Keratinocyte (primary cell): ENCODE measurements around the gene CNPY1. TPM values are rescaled to one million over a fixed set of nuclear protein-coding genes. Genes with fewer than 3 reads are reported as not detected.

ENCODE experiments used
- DNase-seq: peaks from one replicate; pipeline ENCODE4 v3.0.0-alpha.2; 2011; ENCODE audit warnings: low read depth, missing footprints, low spot score
- FAIRE-seq: peaks from 2 replicates; lab custom pipeline; 2011; peaks lifted over from hg19 to GRCh38; lab: Jason Lieb, UNC
- H2AFZ ChIP-seq: 2 replicates; pipeline ENCODE4 v1.6.0; 2012; ENCODE audit warnings: low read length, control low read depth, inconsistent platforms; ENCODE audit not compliant: control insufficient read depth
- H3K27ac ChIP-seq: 2 replicates; pipeline ENCODE4 v1.5.1; 2011; ENCODE audit warnings: low read length; ENCODE audit not compliant: control insufficient read depth, insufficient read depth
- H3K27me3 ChIP-seq: 3 replicates; pipeline ENCODE4 v1.6.0; 2011; ENCODE audit warnings: low read length; ENCODE audit not compliant: control insufficient read depth, insufficient read depth; ENCODE audit errors: extremely low read depth
- H3K36me3 ChIP-seq, 2 experiments: 2 replicates in 1 of 2; 3 replicates in 1 of 2; pipeline ENCODE4 v1.5.1; 2011; ENCODE audit warnings: low read length in 2 of 2, mild to moderate bottlenecking in 1 of 2; ENCODE audit not compliant: control insufficient read depth in 2 of 2, insufficient read depth in 2 of 2; ENCODE audit errors: extremely low read depth in 1 of 2
- H3K4me1 ChIP-seq: 3 replicates; pipeline ENCODE4 v1.5.1; 2011; ENCODE audit warnings: low read length; ENCODE audit not compliant: control insufficient read depth, insufficient read depth; ENCODE audit errors: extremely low read depth
- H3K4me2 ChIP-seq: 3 replicates; pipeline ENCODE4 v1.6.0; 2011; ENCODE audit warnings: low read depth, low read length; ENCODE audit not compliant: control insufficient read depth, insufficient read depth; ENCODE audit errors: extremely low read depth
- H3K4me3 ChIP-seq, 3 experiments: fragments of 200-600 bp in 1 of 3; sonication (generic) in 1 of 3; 2 replicates in 2 of 3; 3 replicates in 1 of 3; pipeline ENCODE4 v1.5.1; 2011 to 2016; ENCODE audit warnings: low read length in 3 of 3, mild to moderate bottlenecking in 3 of 3, control low read depth in 2 of 3, inconsistent platforms in 1 of 3, low read depth in 1 of 3, mixed read lengths in 1 of 3, mixed run types in 1 of 3, moderate library complexity in 1 of 3; ENCODE audit not compliant: control insufficient read depth in 2 of 3, insufficient read depth in 2 of 3; ENCODE audit errors: extremely low read depth in 1 of 3
- H3K79me2 ChIP-seq: 2 replicates; pipeline ENCODE4 v1.6.0; 2012; ENCODE audit warnings: low read length; ENCODE audit not compliant: control insufficient read depth, insufficient read depth
- H3K9ac ChIP-seq: 3 replicates; pipeline ENCODE4 v1.6.0; 2011; ENCODE audit warnings: low read length; ENCODE audit not compliant: control insufficient read depth, insufficient read depth; ENCODE audit errors: extremely low read depth
- H3K9me1 ChIP-seq: 3 replicates; pipeline ENCODE4 v1.6.0; 2011; ENCODE audit warnings: low read length; ENCODE audit not compliant: control insufficient read depth, insufficient read depth; ENCODE audit errors: extremely low read depth
- H3K9me3 ChIP-seq: 2 replicates; pipeline ENCODE4 v1.5.1; 2012; ENCODE audit warnings: low read depth, low read length; ENCODE audit not compliant: control insufficient read depth
- H4K20me1 ChIP-seq: 3 replicates; pipeline ENCODE4 v1.6.0; 2011; ENCODE audit warnings: low read length; ENCODE audit not compliant: control insufficient read depth, insufficient read depth; ENCODE audit errors: extremely low read depth
- CTCF ChIP-seq, 3 experiments: IDR thresholded peaks in 1 of 3; conservative IDR thresholded peaks in 1 of 3; optimal IDR thresholded peaks in 1 of 3; 2 replicates in 2 of 3; 3 replicates in 1 of 3; pipeline versions ENCODE3 to v1.5.1; 2011; ENCODE audit warnings: low read length in 3 of 3, mild to moderate bottlenecking in 3 of 3, moderate library complexity in 2 of 3, control low read depth in 1 of 3, inconsistent platforms in 1 of 3; ENCODE audit not compliant: insufficient read depth in 2 of 3; ENCODE audit errors: extremely low read depth in 1 of 3
- EZH2 ChIP-seq: IDR thresholded peaks from one replicate; pipeline ENCODE4 v1.6.1; 2012; ENCODE audit warnings: inconsistent platforms, mild to moderate bottlenecking, low read length, moderate library complexity
- dilution Hi-C: fragments of 300-500 bp; cut with MboI; formaldehyde crosslinking; loops from one replicate; pipeline ENCODE4 v1.7.0; 2020; ENCODE audit warnings: low sequenced_read_pairs; ENCODE audit not compliant: extremely low pct_ligation_motif_present
- polyA plus RNA-seq, 5 experiments: library from polyadenylated mRNA; depleted of rRNA in 3 of 5; stranded (reverse) in 3 of 5; stranded (forward) in 1 of 5; unstranded in 1 of 5; fragments of >200 nt; gene quantifications; 1 replicate in 1 of 5; 2 replicates in 3 of 5; 3 replicates in 1 of 5; pipeline versions ENCODE4 v1.2.1 to v1.2.3, GENCODE V29; 2011 to 2012; ENCODE audit warnings: missing spikeins in 2 of 5, low read depth in 1 of 5, low replicate concordance in 1 of 5

The CNPY1 gene
- polyA plus RNA-seq, 1 donor (not counting 4 experiments of a cell fraction or from before 2014, with no cell fraction given): not detected

DNA sequence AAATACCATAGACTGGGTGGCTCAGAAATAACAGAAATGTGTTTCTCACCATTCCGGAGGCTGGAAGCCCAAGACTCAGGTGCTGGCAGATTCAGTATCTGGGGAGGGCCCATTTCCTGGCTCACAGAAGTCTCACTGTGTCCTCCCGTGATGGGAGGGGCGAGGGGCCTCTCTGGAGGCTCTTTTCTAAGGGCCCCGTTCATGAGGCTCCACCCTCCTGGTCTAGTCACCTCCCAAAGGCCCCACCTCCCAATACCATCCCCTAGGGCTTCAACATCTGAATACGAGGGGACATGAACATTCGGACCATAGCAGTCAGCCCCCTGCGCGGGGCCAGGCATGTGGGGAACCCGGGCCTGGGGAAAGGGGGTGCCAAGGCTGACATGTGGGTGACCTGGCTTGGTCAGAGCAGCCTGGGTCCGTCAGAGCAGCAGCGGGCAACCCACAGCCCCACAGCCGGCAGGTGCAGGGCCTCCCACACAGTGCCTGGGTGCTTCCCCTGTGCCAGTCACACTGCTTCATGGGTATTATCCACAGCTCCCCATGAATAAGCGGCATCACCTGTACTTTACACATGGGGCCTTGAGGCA, 13.3 kb upstream of the CNPY1 start:
- no peaks in the 10 kb centered on the region for H3K9me3 ChIP-seq
- H3K9ac ChIP-seq: no peak overlapping the region
- DNase-seq (no peak), FAIRE-seq (no peak)
- no peak overlapping the region for H2AFZ ChIP-seq
- H3K36me3 ChIP-seq: no peaks in the 10 kb centered on the region
- peaks cover 4% of the 10 kb centered on the region for H3K27me3 ChIP-seq
- no peaks in the 10 kb centered on the region for H3K79me2 ChIP-seq
- no peaks in the 10 kb centered on the region for H4K20me1 ChIP-seq
- TF ChIP-seq EZH2 (no peak), CTCF (optimal IDR thresholded peaks at IDR 0.05 in 1 of 3, IDR thresholded peaks at IDR 0.05 in 1 of 3, conservative IDR thresholded peaks at IDR 0.05 in 1 of 3; ENCODE audit: extremely low read depth in 1 of 3, insufficient read depth in 2 of 3, low read length in 3 of 3) (no peak)
- no peak overlapping the region for H3K27ac ChIP-seq
- dilution Hi-C loops: no loop called here
- no peaks in the 10 kb centered on the region for H3K4me1 ChIP-seq
- H3K4me2 ChIP-seq: no peak overlapping the region
- no peaks in the 10 kb centered on the region for H3K9me1 ChIP-seq
- H3K4me3 ChIP-seq: no peak overlapping the region

DNA sequence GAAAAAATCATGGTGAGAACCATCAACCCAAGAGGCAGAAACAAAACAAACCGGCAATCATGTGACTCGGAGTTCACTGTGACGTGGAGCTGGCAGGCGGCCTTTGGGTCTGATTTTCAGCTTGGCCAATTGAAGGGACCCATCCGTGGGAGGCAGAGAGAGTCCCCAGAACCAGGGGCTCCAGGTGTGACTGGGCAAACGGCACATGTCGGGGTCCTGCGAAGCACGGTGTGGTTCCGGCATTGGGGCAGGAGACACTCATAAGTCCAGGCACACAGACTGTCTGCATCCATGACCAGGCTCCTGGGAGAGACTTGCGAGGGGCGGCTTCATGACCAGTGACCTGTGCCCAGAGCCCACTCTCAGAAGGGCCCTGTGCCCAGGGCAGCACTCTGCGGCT, 12.6 kb upstream of the CNPY1 start:
- Histone ChIP-seq H3K9me1 (no peaks in the 10 kb centered on the region), H4K20me1 (no peaks in the 10 kb centered on the region), H3K4me1 (no peaks in the 10 kb centered on the region), H3K9me3 (no peaks in the 10 kb centered on the region), H3K9ac (no peak overlapping the region), H3K4me3 (no peak overlapping the region), H3K27me3 (peaks cover 4% of the 10 kb centered on the region), H2AFZ (no peak overlapping the region), H3K79me2 (no peaks in the 10 kb centered on the region), H3K36me3 (no peaks in the 10 kb centered on the region), H3K27ac (no peak overlapping the region), H3K4me2 (no peak overlapping the region)
- no peak for TF ChIP-seq EZH2
- no peak for TF ChIP-seq CTCF (optimal IDR thresholded peaks at IDR 0.05 in 1 of 3, IDR thresholded peaks at IDR 0.05 in 1 of 3, conservative IDR thresholded peaks at IDR 0.05 in 1 of 3; ENCODE audit: extremely low read depth in 1 of 3, insufficient read depth in 2 of 3, low read length in 3 of 3)
- DNase-seq (no peak), FAIRE-seq (no peak)
- dilution Hi-C loops: no loop called here
